Heart left ventricle (tissue), 13 donors: Measurements from ENCODE around the gene MKRN2.

Experiments
- CTCF ChIP-seq, 12 donors: fragments of 200-600 bp; sonication (generic) in 4 of 12; IDR thresholded peaks; one replicate each; pipeline versions ENCODE4 v1.5.0 to v1.8.0; 2018 to 2022; ENCODE audit warnings: antibody characterized with exemption in 12 of 12, mild to moderate bottlenecking in 5 of 12
- POLR2A ChIP-seq, 2 donors: fragments of 450-650 bp; IDR thresholded peaks; one replicate each; pipeline ENCODE4 v1.6.1; 2017; ENCODE audit warnings: antibody characterized with exemption in 2 of 2, mild to moderate bottlenecking in 2 of 2, moderate library complexity in 2 of 2
- donor health status: ischemic (EF 13 %, LVEDD 7.1; RV severe dilation, severe dysfunction).
- donor health status: DM: no; HTN: yes; CAD: no.
- donor health status: DM: no; HTN: no; CAD: no.
- donor health status: ischemic (EF 25% LVEDD 6.9; RV normal size, moderate dysfunction).
- donor health status: ischemic (EF 25% LVEDD 5.7; RV mildly dilated, moderate dysfunction).
- donor health status: ischemic (EF 35%, LVEDD 5.7; RV mildly dilated, moderate dysfunction).
- donor health status: nonischemic (EF 11% LVEDD 7.7; RV severe dilation, severe dysfunction).
- donor health status: DM: yes; HTN: yes; CAD: no.
- donor health status: PGD.
- donor health status: ischemic (EF 29% LVEDD 5.4; RV normal size, mild dysfunction).
- donor health status: nonischemic (EF 23%, LVEDD 6.1; RV moderate dilation, normal function).

- TF ChIP-seq CTCF (IDR thresholded peaks at IDR 0.05), result no peak
- no peak for TF ChIP-seq POLR2A (IDR thresholded peaks at IDR 0.05)
Measured at GRCh38 chr3:12512534-12513118, 44.3 kb upstream of the MKRN2 start.
